Measurements from ENCODE around the gene RTN4RL2.

RTN4RL2 gene

DNA sequence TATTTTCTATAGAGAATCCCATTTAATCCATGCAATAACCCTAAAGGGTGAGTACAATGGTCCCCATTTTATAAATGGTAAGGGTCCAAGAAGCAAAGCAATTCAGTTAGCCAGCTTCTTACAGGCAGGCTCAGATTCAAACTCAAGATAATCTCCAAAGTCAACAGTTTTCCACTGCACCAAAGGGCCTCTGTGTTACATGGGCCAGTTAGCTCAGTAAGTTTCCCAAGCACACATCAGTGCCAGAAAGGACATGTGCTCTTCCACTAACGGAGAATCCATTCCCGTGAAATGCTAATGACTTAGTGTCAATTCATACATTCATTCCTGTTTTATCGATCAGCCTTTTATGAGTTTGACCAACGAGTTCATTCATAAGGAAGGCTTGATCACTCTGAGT lies 44.2 kb downstream of the RTN4RL2 start:
- H3K36me3 ChIP-seq = peaks cover 93% of the 10 kb centered on the region
- peaks cover 79% of the 10 kb centered on the region for H4K20me1 ChIP-seq
- peaks cover 24% of the 10 kb centered on the region for H3K4me1 ChIP-seq
- no peaks in the 10 kb centered on the region for H3K9me3 ChIP-seq
- no peak overlapping the region for H3K4me2 ChIP-seq
- H3K4me3 ChIP-seq = no peak overlapping the region
- no peak overlapping the region for H3K27ac ChIP-seq
- H3K27me3 ChIP-seq = no peaks in the 10 kb centered on the region
- TF ChIP-seq Cebpa-rat (IDR thresholded peaks at IDR 0.05) = no peak
- H3K9ac ChIP-seq = no peak overlapping the region

GRCh38 chr11:57506522-57506921 lies 46.2 kb downstream of the RTN4RL2 start:
- H3K9me3 ChIP-seq = no peaks in the 10 kb centered on the region
- H3K4me2 ChIP-seq = no peak overlapping the region
- no peak overlapping the region for H3K4me3 ChIP-seq
- peaks cover 84% of the 10 kb centered on the region for H3K36me3 ChIP-seq
- H3K27me3 ChIP-seq = no peaks in the 10 kb centered on the region
- H3K9ac ChIP-seq = no peak overlapping the region
- no peak for TF ChIP-seq Cebpa-rat (IDR thresholded peaks at IDR 0.05)
- peaks cover 63% of the 10 kb centered on the region for H4K20me1 ChIP-seq
- peaks cover 13% of the 10 kb centered on the region for H3K4me1 ChIP-seq
- no peak overlapping the region for H3K27ac ChIP-seq

- no peak for TF ChIP-seq Cebpa-rat (IDR thresholded peaks at IDR 0.05)
- peaks cover 34% of the 10 kb centered on the region for H3K4me1 ChIP-seq
- peaks cover 77% of the 10 kb centered on the region for H3K36me3 ChIP-seq
Measured at GRCh38 chr11:57508341-57509170, 48.2 kb downstream of the RTN4RL2 start.

GRCh38 chr11:57511741-57512430 lies 51.6 kb downstream of the RTN4RL2 start:
- TF ChIP-seq Cebpa-rat (IDR thresholded peaks at IDR 0.05) = no peak
- Histone ChIP-seq H3K9me3 (no peaks in the 10 kb centered on the region), H4K20me1 (peaks cover 32% of the 10 kb centered on the region; the same call in 1 of the 2 replicates), H3K9ac (no peak overlapping the region), H3K4me2 (peak overlapping the region; percentile 97; the same call in 1 of the 2 replicates), H3K36me3 (peaks cover 46% of the 10 kb centered on the region), H3K27me3 (no peaks in the 10 kb centered on the region), H3K4me1 (peaks cover 50% of the 10 kb centered on the region), H3K27ac (no peak overlapping the region), H3K4me3 (no peak overlapping the region)

More at GRCh38 chr11:57508341-57509170, 48.2 kb downstream of the RTN4RL2 start:
- Histone ChIP-seq H3K27me3 (no peaks in the 10 kb centered on the region), H3K9ac (no peak overlapping the region), H3K27ac (no peak overlapping the region), H3K4me2 (no peak overlapping the region), H3K4me3 (no peak overlapping the region), H4K20me1 (peaks cover 63% of the 10 kb centered on the region; the same call in 1 of the 2 replicates), H3K9me3 (no peaks in the 10 kb centered on the region)

- 0 out of 2 replicates have a peak overlapping the region, but pooled peaks have one; percentile 88 for H3K27ac ChIP-seq
- H3K4me3 ChIP-seq = peak overlapping the region; percentile 88; the same call in 1 of the 2 replicates
- H3K4me2 ChIP-seq = peak overlapping the region; percentile 97
- H3K9me3 ChIP-seq = no peaks in the 10 kb centered on the region
- peaks cover 36% of the 10 kb centered on the region; the same call in 1 of the 2 replicates for H3K36me3 ChIP-seq
- peak overlapping the region; percentile 91; the same call in 1 of the 2 replicates for H3K9ac ChIP-seq
- no peaks in the 10 kb centered on the region for H3K27me3 ChIP-seq
- TF ChIP-seq Cebpa-rat (IDR thresholded peaks at IDR 0.05) = no peak
- H3K4me1 ChIP-seq = peaks cover 50% of the 10 kb centered on the region
- H4K20me1 ChIP-seq = peaks cover 25% of the 10 kb centered on the region; the same call in 1 of the 2 replicates
Measured at GRCh38 chr11:57512646-57513451, 52.5 kb downstream of the RTN4RL2 start.

DNA sequence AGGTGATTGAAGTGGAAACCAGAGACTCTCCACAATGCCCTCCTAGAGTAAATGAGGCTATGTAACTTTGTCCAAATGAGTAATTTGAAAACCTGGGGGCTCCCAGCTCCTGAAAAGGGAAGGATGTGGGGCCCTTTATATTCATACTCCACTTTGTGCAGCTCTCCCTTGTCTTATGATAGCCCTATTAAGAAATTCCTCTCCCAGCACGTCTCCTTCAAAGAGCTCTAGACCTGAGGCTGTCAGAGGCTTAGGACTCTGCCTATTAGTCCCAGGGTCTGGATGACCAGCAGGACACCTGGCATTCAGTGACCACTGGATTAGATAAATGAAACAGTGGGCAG lies 53.1 kb downstream of the RTN4RL2 start:
- H3K4me1 ChIP-seq = peaks cover 47% of the 10 kb centered on the region

DNA sequence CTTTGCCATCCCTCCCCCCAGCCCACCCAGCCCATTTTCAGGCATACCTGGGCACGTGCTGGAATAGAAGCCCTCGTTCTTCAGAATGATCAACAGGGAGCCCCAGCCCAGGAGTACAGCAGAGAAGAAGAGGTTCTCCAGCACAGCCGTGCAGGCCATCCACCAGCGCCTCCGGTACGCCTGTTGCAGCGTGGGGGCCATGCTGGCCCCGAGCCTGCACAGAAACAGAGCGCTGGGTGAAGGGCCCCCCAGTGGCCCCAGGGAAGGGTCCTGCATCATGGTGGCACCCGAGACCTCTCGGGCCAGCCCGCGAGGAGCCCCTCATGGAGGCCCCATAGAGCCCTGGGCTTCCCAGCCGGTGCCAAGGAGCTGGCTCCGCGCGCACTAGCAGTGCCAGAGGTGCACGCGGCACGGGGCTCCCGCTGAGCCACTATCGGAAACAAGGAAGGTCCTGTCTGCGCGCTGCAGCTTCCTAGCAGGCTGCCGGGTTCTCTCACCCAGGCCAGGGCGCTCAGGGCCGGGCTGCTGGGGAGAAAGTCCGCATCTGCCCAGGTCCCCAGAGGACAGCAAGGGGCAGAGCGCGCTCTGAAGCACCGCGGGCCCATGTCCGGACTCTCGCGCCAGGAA lies 53.7 kb downstream of the RTN4RL2 start:
- no peak for TF ChIP-seq Cebpa-rat (IDR thresholded peaks at IDR 0.05)
- H3K4me3 ChIP-seq = peak overlapping the region; percentile 88
- H3K36me3 ChIP-seq = peaks cover 24% of the 10 kb centered on the region; the same call in 1 of the 2 replicates
- H3K27ac ChIP-seq = peak overlapping the region; percentile 88
- peak overlapping the region; percentile 97 for H3K4me2 ChIP-seq
- peak overlapping the region; percentile 91 for H3K9ac ChIP-seq
- peaks cover 41% of the 10 kb centered on the region for H3K4me1 ChIP-seq
- no peaks in the 10 kb centered on the region for H3K27me3 ChIP-seq
- no peaks in the 10 kb centered on the region for H3K9me3 ChIP-seq
- peaks cover 25% of the 10 kb centered on the region; the same call in 1 of the 2 replicates for H4K20me1 ChIP-seq

More for the DNA sequence above, 53.1 kb downstream of the RTN4RL2 start:
- H3K9me3 ChIP-seq = no peaks in the 10 kb centered on the region
- H3K27me3 ChIP-seq = no peaks in the 10 kb centered on the region
- peak overlapping the region; percentile 97 for H3K4me2 ChIP-seq
- H3K9ac ChIP-seq = peak overlapping the region; percentile 91
- TF ChIP-seq Cebpa-rat (IDR thresholded peaks at IDR 0.05) = no peak
- H3K27ac ChIP-seq = peak overlapping the region; percentile 88; the same call in 1 of the 2 replicates
- H3K36me3 ChIP-seq = peaks cover 30% of the 10 kb centered on the region; the same call in 1 of the 2 replicates
- H4K20me1 ChIP-seq = peaks cover 25% of the 10 kb centered on the region; the same call in 1 of the 2 replicates
- peak overlapping the region; percentile 88 for H3K4me3 ChIP-seq

- Histone ChIP-seq H3K9ac (peak overlapping the region; percentile 91), H3K27ac (peak overlapping the region; percentile 88)
Measured at GRCh38 chr11:57514538-57515331, 54.4 kb downstream of the RTN4RL2 start.

More at GRCh38 chr11:57514538-57515331, 54.4 kb downstream of the RTN4RL2 start:
- H3K4me3 ChIP-seq = peak overlapping the region; percentile 88
- H3K4me2 ChIP-seq = peak overlapping the region; percentile 97
- H3K4me1 ChIP-seq = peaks cover 39% of the 10 kb centered on the region
- H4K20me1 ChIP-seq = peaks cover 25% of the 10 kb centered on the region; the same call in 1 of the 2 replicates
- TF ChIP-seq Cebpa-rat (IDR thresholded peaks at IDR 0.05) = no peak
- H3K9me3 ChIP-seq = no peaks in the 10 kb centered on the region
- H3K36me3 ChIP-seq = peaks cover 23% of the 10 kb centered on the region; the same call in 1 of the 2 replicates
- no peaks in the 10 kb centered on the region for H3K27me3 ChIP-seq
